Common myeloid progenitor, CD34-positive (primary cell): ENCODE data around the gene PPP1R16B.

Experiments
- CTCF ChIA-PET: fragments of 350-600 bp; sonication (Branson Sonifier 250); formaldehyde crosslinking; loops from one replicate; lab custom pipeline; 2021; ENCODE audit warnings: antibody characterized with exemption; lab: Charles Lee
- POLR2A ChIA-PET: fragments of 350-600 bp; sonication (Branson Sonifier 250); formaldehyde crosslinking; loops from one replicate; lab custom pipeline; 2021; ENCODE audit warnings: antibody characterized with exemption; lab: Charles Lee
- DNase-seq, 3 donors: peaks; one replicate each; pipeline versions ENCODE4 v3.0.0 to v3.0.0-alpha.2; 2013
- H3K27ac ChIP-seq, 2 experiments: 1 replicate in 1 of 2; 2 replicates in 1 of 2; pipeline ENCODE4 v1.7.0; 2013; ENCODE audit warnings: inconsistent platforms in 2 of 2, low read length in 2 of 2, mild to moderate bottlenecking in 2 of 2, low read depth in 1 of 2, moderate library complexity in 1 of 2; ENCODE audit not compliant: severe bottlenecking in 2 of 2, insufficient read depth in 1 of 2, poor library complexity in 1 of 2
- H3K27me3 ChIP-seq, 5 experiments: replicated peaks in 2 of 5; 1 replicate in 3 of 5; 2 replicates in 2 of 5; pipeline versions ENCODE4 v1.6.1 to v1.7.0; 2013; ENCODE audit warnings: low read length in 4 of 5, mild to moderate bottlenecking in 2 of 5, moderate library complexity in 2 of 5, inconsistent platforms in 1 of 5; ENCODE audit not compliant: insufficient read depth in 5 of 5, control insufficient read depth in 4 of 5
- H3K36me3 ChIP-seq, 4 experiments: 1 replicate in 2 of 4; 2 replicates in 2 of 4; pipeline versions ENCODE4 v1.6.1 to v1.7.0; 2013; ENCODE audit warnings: low read length in 3 of 4, control low read depth in 1 of 4, mild to moderate bottlenecking in 1 of 4; ENCODE audit not compliant: control insufficient read depth in 4 of 4, insufficient read depth in 4 of 4
- H3K4me1 ChIP-seq, 4 experiments: 1 replicate in 3 of 4; 2 replicates in 1 of 4; pipeline versions ENCODE4 v1.6.1 to v1.7.1; 2013; ENCODE audit warnings: low read length in 3 of 4, mild to moderate bottlenecking in 3 of 4, control low read depth in 1 of 4, inconsistent platforms in 1 of 4, moderate library complexity in 1 of 4; ENCODE audit not compliant: control insufficient read depth in 4 of 4, insufficient read depth in 4 of 4; ENCODE audit errors: control extremely low read depth in 1 of 4
- H3K4me3 ChIP-seq, 7 experiments: 1 replicate in 4 of 7; 2 replicates in 3 of 7; pipeline versions ENCODE4 v1.5.1 to v1.7.0; 2013; ENCODE audit warnings: mild to moderate bottlenecking in 7 of 7, low read length in 6 of 7, moderate library complexity in 6 of 7, inconsistent platforms in 2 of 7, low read depth in 2 of 7, control low read depth in 1 of 7; ENCODE audit not compliant: insufficient read depth in 4 of 7, control insufficient read depth in 1 of 7; ENCODE audit errors: extremely low read depth in 1 of 7
- H3K9me3 ChIP-seq, 5 experiments: 1 replicate in 4 of 5; 2 replicates in 1 of 5; pipeline versions ENCODE4 v1.6.1 to v1.7.1; 2013; ENCODE audit warnings: low read length in 4 of 5, mild to moderate bottlenecking in 2 of 5, inconsistent platforms in 1 of 5, low read depth in 1 of 5, moderate library complexity in 1 of 5; ENCODE audit not compliant: control insufficient read depth in 4 of 5, insufficient read depth in 2 of 5; ENCODE audit errors: control extremely low read depth in 1 of 5
- WGBS: methylation state at CpG from one replicate; pipeline ENCODE4 v1.1.5; 2013; ENCODE audit not compliant: insufficient coverage; 5-methylcytosine and 5-hydroxymethylcytosine counted together

The PPP1R16B gene

DNA sequence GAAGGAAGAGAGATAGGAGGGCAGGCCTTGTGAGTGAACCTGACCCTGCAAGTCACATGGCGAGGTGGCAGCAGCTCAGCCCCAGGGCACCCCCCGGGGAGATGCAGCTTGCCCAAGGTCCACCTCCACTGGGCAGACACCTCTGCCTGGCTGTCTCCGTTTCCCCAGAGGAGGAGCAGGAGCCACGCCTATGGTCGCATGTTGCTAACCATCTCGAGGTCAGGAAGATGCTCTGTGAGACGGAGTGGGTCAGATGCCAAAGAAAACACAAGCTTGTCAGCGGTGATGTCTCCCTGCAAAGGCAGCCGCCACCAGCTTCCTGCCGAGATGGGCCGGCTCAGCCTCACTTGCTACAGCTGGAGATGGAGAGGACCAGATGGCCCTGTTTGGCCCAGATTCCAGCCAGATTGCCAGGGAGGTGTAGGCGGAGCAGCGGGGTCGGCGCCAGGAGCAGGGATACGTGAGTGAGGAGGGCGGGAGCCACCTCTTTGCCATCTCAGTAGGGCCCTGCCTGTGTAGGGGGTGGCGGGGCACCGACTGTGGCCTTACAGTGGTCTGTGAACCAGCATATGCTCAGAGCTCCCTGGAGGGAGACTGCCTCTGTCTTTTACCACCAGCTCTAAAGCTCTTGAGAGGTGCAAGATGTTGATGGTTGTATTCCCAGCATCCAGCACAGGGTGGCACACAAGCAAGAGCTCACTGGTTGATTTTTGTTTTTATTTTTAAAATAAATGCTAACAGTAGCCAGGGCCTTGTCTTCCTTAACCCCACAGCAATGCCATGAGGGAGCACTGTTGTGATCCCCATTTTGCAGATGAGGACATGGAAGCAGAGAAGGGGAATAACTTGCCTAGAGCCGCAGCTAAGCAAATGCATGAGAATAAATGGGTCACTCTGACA, 77.8 kb downstream of the PPP1R16B start:
- CTCF ChIA-PET = interaction anchor here (1.5 to 3.1 kb wide), 3 partner anchors 10 to 49 kb away, joined by 3 to 12 read pairs (median 7); no protein-coding TSS in a partner anchor
- DNase-seq = no peak

DNA sequence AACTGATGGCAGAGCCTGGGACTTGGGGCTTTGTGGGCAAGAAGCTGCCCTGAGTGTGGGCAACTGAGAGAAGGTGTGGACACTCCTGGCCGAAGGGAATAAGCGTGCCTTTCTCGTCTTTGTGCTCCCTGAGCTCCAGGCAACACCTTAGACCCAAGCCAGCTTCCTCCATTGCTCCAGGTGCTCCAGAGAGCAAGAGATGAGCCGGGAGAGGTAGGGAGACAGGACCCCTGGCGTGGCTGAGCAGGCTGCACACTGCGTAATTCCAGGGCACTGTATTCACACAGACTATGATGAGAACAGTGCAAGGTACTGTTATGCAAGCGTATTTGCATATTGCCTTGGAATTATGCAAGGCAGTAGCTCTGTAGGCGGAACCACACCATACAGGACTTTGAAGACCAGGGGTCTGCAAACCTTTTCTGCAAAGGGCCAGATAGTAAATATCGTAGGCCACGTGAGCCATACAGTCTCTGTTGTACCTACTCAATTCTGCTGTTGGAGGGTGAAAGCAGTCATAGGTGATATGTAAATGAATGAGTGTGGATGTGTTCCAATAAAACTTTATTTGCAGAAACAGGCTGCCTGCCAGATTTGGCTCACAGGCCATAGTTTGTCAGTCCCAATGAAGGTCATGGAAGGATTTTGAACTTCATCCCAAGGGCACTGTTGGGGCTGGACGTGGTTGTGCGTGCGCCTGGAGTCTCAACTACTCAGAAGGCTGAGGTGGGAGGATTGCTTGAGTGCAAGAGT, 78.7 kb downstream of the PPP1R16B start:
- Histone ChIP-seq H3K27ac (no peak overlapping the region), H3K4me3 (no peak overlapping the region), H3K27me3 (no peaks in the 10 kb centered on the region), H3K4me1 (peaks cover 0 to 6% (median 2%) of the 10 kb centered on the region in 4 experiments), H3K9me3 (no peaks in the 10 kb centered on the region), H3K36me3 (no peaks in the 10 kb centered on the region)
- ChIA-PET POLR2A (interaction anchor here (0.6 kb wide), 1 partner anchor 58 kb away, joined by 4 read pairs; no protein-coding TSS in a partner anchor), CTCF (interaction anchor here (1.5 to 3.1 kb wide), 3 partner anchors 9 to 50 kb away, joined by 3 to 12 read pairs (median 7); no protein-coding TSS in a partner anchor)
- no peak for DNase-seq
- WGBS = 97% methylated on average over 12 of the region's 13 CpGs

More for the DNA sequence above, 77.8 kb downstream of the PPP1R16B start:
- WGBS = 85% methylated on average over 20 of the region's 20 CpGs
- H3K36me3 ChIP-seq = no peaks in the 10 kb centered on the region
- no peak overlapping the region for H3K4me3 ChIP-seq
- H3K9me3 ChIP-seq = no peaks in the 10 kb centered on the region
- H3K27me3 ChIP-seq = no peaks in the 10 kb centered on the region
- POLR2A ChIA-PET = no interaction called here
- H3K27ac ChIP-seq = no peak overlapping the region
- H3K4me1 ChIP-seq = peaks cover 1 to 11% (median 4%) of the 10 kb centered on the region in 4 experiments

DNA sequence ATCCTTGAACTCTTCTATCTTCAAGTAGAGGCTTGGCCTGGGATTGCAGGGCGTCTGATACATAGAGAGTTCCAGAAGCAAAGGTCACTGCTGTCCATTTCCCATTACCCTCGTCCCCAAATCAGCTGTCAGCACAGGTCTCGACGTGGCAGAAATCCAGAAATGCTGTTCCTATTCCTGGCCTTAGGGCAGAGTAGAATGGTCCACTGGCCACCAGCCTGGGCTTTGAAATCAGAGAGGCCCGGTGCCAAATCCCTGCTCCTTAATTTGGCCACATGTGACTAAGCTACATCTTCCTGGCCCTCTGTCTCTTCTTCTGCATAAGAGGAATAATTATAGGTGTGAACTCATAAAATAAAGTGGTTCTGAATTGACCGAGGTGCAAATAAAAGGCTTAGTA, 79.9 kb downstream of the PPP1R16B start:
- no peak for DNase-seq
- Histone ChIP-seq H3K36me3 (no peaks in the 10 kb centered on the region), H3K9me3 (no peaks in the 10 kb centered on the region), H3K4me1 (no peaks in the 10 kb centered on the region), H3K4me3 (no peak overlapping the region), H3K27ac (no peak overlapping the region), H3K27me3 (no peaks in the 10 kb centered on the region)
- POLR2A ChIA-PET = no interaction called here
- WGBS = 97% methylated on average over 4 of the region's 6 CpGs
- CTCF ChIA-PET = interaction anchor here (0.8 kb wide), 1 partner anchor 9 kb away, joined by 3 read pairs; no protein-coding TSS in a partner anchor

DNA sequence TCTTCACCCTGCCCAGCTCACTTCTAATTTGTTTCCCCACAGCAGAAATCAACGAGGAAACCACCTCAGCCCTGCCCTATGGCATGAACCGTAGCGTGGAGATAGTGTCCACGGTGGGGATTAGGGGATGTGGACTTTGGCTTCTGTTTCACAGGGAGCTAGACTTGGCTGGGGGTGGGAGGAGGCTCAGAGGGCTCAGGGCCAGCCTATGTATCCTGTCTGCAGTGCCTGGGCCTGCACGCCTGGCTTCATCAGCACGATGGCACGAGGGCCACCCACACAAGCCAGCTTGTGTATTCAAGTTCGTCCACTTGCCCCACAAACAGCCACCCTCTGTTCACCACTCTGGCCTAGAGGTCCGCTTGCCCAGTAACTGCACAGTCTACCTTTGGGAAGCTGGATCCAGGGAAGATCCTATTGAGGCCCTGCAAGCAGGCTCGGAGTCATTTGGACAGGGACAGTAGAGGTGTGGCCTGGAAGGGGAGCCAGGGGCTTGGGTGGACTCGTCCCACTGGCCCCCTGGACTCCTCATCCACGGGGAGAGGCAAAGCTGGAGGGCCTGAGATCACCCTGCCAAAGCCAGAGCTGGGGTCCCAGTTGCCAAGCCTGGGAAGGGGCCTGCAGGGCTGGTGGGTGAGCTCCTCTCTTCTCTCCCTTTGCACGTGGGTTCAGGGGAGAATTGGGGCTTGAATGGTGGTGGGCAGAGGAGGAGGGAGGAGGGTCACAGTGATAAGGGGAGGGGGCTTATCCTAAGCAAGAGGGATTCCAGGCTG, 82.7 kb downstream of the PPP1R16B start:
- H3K9me3 ChIP-seq = no peaks in the 10 kb centered on the region
- POLR2A ChIA-PET = interaction anchor here (1.2 kb wide), 1 partner anchor 9 kb away, joined by 3 read pairs; no protein-coding TSS in a partner anchor
- no peaks in the 10 kb centered on the region for H3K36me3 ChIP-seq
- H3K4me1 ChIP-seq = peaks cover 0 to 9% (median 0%) of the 10 kb centered on the region in 4 experiments
- no peak overlapping the region for H3K4me3 ChIP-seq
- DNase-seq = no peak
- no peak overlapping the region for H3K27ac ChIP-seq
- no peaks in the 10 kb centered on the region for H3K27me3 ChIP-seq
- CTCF ChIA-PET = interaction anchor here (1.2 to 1.7 kb wide), 5 partner anchors 9 to 98 kb away, joined by 3 to 7 read pairs (median 4); no protein-coding TSS in a partner anchor
- 100% methylated on average over 8 of the region's 13 CpGs for WGBS

DNA sequence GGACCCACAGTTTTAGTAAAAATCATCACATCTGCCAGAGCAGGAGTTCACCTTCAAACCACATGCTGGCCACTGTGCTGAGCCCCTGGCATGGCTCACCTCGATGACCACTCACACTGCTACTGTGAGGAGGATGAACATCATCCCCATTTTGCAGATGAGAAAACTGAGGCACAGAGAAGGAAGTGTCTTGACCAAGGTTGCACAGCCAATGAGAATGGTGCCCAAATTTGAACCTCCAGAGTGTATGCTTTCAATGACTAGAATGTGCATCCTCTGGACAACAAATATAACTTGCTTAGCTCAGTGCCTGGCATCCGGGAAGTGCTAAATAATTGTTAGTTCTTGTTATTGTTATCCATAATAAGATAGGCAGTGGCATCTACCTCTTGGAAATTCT, 83.6 kb downstream of the PPP1R16B start:
- H3K4me1 ChIP-seq = peaks cover 0 to 9% (median 2%) of the 10 kb centered on the region in 4 experiments
- DNase-seq = no peak
- no peaks in the 10 kb centered on the region for H3K36me3 ChIP-seq
- CTCF ChIA-PET = interaction anchor here (0.9 to 1.7 kb wide), 3 partner anchors 12 to 164 kb away, joined by 3 to 4 read pairs (median 3); no protein-coding TSS in a partner anchor
- H3K4me3 ChIP-seq = no peak overlapping the region
- no peaks in the 10 kb centered on the region for H3K9me3 ChIP-seq
- H3K27me3 ChIP-seq = no peaks in the 10 kb centered on the region
- POLR2A ChIA-PET = no interaction called here
- H3K27ac ChIP-seq = no peak overlapping the region
- WGBS = 100% methylated on average over 2 of the region's 2 CpGs

DNA sequence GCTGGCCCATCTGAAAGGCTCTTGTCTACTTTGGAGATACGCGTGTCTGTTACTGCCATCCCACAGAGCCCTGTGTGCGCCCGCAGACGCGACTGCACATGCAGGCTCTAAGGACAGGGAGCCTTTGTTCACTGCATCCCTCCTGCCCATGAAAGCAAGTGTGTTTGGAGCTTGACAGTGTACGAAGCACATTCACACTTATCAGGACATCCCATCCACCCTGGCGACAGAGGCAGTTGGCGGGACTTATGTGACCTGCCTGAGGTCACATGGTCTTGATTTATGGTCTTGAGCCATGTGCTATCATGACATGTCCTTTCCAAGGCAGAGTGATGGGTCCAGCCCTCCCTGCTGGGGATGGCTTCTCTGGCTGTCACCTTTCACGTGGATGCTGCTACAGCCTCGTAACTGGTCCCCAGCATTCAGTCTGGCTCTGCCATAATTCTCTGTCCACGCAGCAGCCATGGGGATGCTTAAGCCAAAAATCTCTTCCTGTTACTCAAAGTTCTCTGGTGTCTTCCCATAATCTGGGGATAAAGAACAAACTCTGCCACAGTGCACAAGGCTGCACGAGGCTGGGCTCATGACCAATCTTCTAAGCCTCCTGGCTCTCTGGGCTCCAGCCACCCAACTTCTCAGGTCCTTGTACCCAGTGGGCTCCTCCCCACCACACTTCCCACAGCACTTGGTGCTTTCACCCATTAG, 84.4 kb downstream of the PPP1R16B start:
- H3K36me3 ChIP-seq = no peaks in the 10 kb centered on the region
- H3K27ac ChIP-seq = no peak overlapping the region
- 91% methylated on average over 13 of the region's 13 CpGs for WGBS
- peaks cover 0 to 9% (median 2%) of the 10 kb centered on the region in 4 experiments for H3K4me1 ChIP-seq
- H3K9me3 ChIP-seq = no peaks in the 10 kb centered on the region
- CTCF ChIA-PET = interaction anchor here (0.8 to 1.7 kb wide), 5 partner anchors 11 to 240 kb away, joined by 3 to 5 read pairs (median 3); no protein-coding TSS in a partner anchor
- POLR2A ChIA-PET = no interaction called here
- no peak overlapping the region for H3K4me3 ChIP-seq
- peak in 1 of 3 donors; percentile 19 for DNase-seq
- H3K27me3 ChIP-seq = no peaks in the 10 kb centered on the region
